ENCODE results near the gene ARHGAP15.

ARHGAP15 gene

GRCh38 chr2:143649226-143649740 lies 520.1 kb downstream of the ARHGAP15 start:
- no peak for TF ChIP-seq CTCF (IDR thresholded peaks at IDR 0.05; ENCODE audit: extremely low read depth, missing control alignments)
- no peak for DNase-seq (ENCODE audit: low spot score)

GRCh38 chr2:143652692-143653091 lies 523.5 kb downstream of the ARHGAP15 start:
- TF ChIP-seq CTCF (IDR thresholded peaks at IDR 0.05; ENCODE audit: extremely low read depth, missing control alignments), result no peak
- DNase-seq (ENCODE audit: low spot score), result no peak

- TF ChIP-seq CTCF (IDR thresholded peaks at IDR 0.05; ENCODE audit: extremely low read depth, missing control alignments), result no peak
- no peak for DNase-seq (ENCODE audit: low spot score)
These were observed 539.0 kb downstream of the ARHGAP15 start for GRCh38 chr2:143668234-143668633.

GRCh38 chr2:143674051-143674450 lies 544.8 kb downstream of the ARHGAP15 start:
- DNase-seq (ENCODE audit: low spot score), result no peak
- TF ChIP-seq CTCF (IDR thresholded peaks at IDR 0.05; ENCODE audit: extremely low read depth, missing control alignments), result no peak

GRCh38 chr2:143675021-143675420 lies 545.8 kb downstream of the ARHGAP15 start:
- no peak for DNase-seq (ENCODE audit: low spot score)
- no peak for TF ChIP-seq CTCF (IDR thresholded peaks at IDR 0.05; ENCODE audit: extremely low read depth, missing control alignments)

GRCh38 chr2:143679617-143680016 lies 550.4 kb downstream of the ARHGAP15 start:
- no peak for TF ChIP-seq CTCF (IDR thresholded peaks at IDR 0.05; ENCODE audit: extremely low read depth, missing control alignments)
- DNase-seq (ENCODE audit: low spot score), result no peak

- TF ChIP-seq CTCF (IDR thresholded peaks at IDR 0.05; ENCODE audit: extremely low read depth, missing control alignments), result no peak
- DNase-seq (ENCODE audit: low spot score), result no peak
These were observed 551.7 kb downstream of the ARHGAP15 start for GRCh38 chr2:143680885-143681405.
